ENCODE data around the gene BTBD18. TPM values are rescaled to one million over a fixed set of nuclear protein-coding genes. Genes with fewer than 3 reads are reported as not detected.
A peak's percentile ranks its signal among the peaks of the same experiment; 100 is the strongest.

Gene BTBD18
- total and polyA plus RNA-seq, 10 of the 15 experiments (the other 5 are each of a cell fraction or from before 2014, with no cell fraction given) = 0.05 to 0.58 (median 0.19) TPM; not detected in 6

DNA sequence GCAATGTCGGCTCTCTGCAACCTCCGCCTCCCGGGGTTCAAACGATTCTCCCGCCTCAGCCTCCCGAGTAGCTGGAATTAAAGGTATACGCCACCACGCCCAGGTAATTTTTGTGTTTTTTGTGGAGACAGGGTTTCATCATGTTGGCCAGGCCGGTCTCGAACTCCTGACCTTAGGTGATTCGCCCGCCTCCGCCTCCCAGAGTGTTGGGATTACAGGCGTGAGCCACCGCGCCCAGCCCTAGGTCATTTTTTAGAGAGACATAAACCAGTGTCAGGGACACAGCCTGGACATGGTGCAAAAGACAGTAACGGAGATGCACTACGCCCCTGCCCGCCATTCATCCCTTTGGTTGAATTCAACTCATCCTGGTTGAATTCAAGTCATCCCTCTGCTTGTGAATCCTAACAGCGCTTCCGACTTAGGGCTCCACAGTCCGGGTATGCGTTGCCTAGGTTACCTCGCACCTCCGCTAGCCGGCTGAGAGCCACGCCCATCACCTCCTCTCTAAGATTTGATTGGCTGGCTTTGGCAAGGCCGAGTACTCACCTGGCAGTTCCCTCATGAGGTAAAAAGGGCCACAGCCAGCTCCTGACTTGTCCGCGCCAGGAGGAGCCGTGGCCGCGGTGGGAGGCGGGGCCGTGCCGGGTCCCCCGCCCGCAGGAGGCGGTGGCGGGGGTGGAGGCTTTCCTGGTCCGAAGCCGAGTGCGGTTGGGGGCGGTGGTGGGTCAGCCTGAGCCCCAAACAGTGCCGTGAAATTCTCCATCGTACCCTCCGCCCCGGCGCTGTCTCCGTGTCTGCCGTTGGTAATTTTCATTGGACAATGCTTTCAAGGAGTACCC, 40.0 kb downstream of the BTBD18 start, which contains the start of gene MED19:
MED19 (minus strand) TSS at position 802 of the 842 bp plus-strand sequence; CDS start at position 766, 36 bp downstream.
- ChIA-PET SMC1A (ENCODE audit: uncharacterized antibody, unreplicated experiment) (interaction anchor here (1.0 to 3.5 kb wide), 5 partner anchors 12 to 89 kb away, joined by 3 to 18 read pairs (median 4); no protein-coding TSS in a partner anchor), CTCF (interaction anchor here (0.6 to 1.4 kb wide), 9 partner anchors 40 to 811 kb away, joined by 3 to 6 read pairs (median 3); partner anchors contain the start of genes BTBD18 and UBE2L6), RAD21 (ENCODE audit: unreplicated experiment) (interaction anchor here (0.7 to 4.0 kb wide), 6 partner anchors 18 to 144 kb away, joined by 3 to 25 read pairs (median 3); partner anchors contain the start of genes SELENOH and UBE2L6), POLR2A (interaction anchor here (0.6 to 1.5 kb wide), 6 partner anchors 9 to 196 kb away, joined by 3 to 6 read pairs (median 4); partner anchors contain the start of genes SELENOH and SLC43A1)
- ATAC-seq (peak; percentile 70), DNase-seq (ENCODE audit: low read depth, low spot score) (peak; percentile 48), FAIRE-seq (no peak)
- peaks cover 49% of the 10 kb centered on the region for H3K79me2 ChIP-seq (ENCODE audit: control insufficient read depth, insufficient read depth, low read length)
- 15% methylated on average over 50 of the region's 51 CpGs for WGBS (ENCODE audit: insufficient coverage, insufficient replicate concordance, low lambda C conversion rate, missing lambda C conversion rate)
- H3K27me3 ChIP-seq (replicated peaks in 1 of 2; ENCODE audit: control insufficient read depth in 2 of 2, insufficient read depth in 2 of 2, low read length in 1 of 2) = no peaks in the 10 kb centered on the region
- in situ Hi-C loops (cut with MboI) (no loop called here), intact Hi-C loops (cut with micrococcal nuclease; ENCODE audit: unreplicated experiment) (loop anchor here (1.0 to 5.0 kb wide), 3 partner anchors 30 to 144 kb away; partner anchors contain the start of genes SELENOH and UBE2L6)
- peak within 1 kb of the TSS; percentile 86 for H3K27ac ChIP-seq (ENCODE audit: control insufficient read depth, insufficient read depth)
- H3K9me3 ChIP-seq (replicated peaks; ENCODE audit: control insufficient read depth, insufficient read depth, low read length) = no peaks in the 10 kb centered on the region
- H2AFZ ChIP-seq (ENCODE audit: control insufficient read depth, low read depth, low read length) = peak within 1 kb of the TSS; percentile 85
- H3K36me3 ChIP-seq (ENCODE audit: control insufficient read depth in 2 of 2, insufficient read depth in 2 of 2, low read length in 1 of 2) = no peaks in the 10 kb centered on the region
- H4K20me1 ChIP-seq (ENCODE audit: control insufficient read depth, insufficient read depth) = no peaks in the 10 kb centered on the region
- peak within 1 kb of the TSS; percentile 97 for H3K4me3 ChIP-seq
- peak within 1 kb of the TSS; percentile 91 for H3K4me2 ChIP-seq (ENCODE audit: control insufficient read depth, insufficient read depth)
- TSS peak; percentile 88 for BruUV-seq (replicated peaks)
- peak within 1 kb of the TSS; percentile 91 for H3K9ac ChIP-seq (ENCODE audit: control insufficient read depth, insufficient read depth, low read length)
- peaks cover 4% of the 10 kb centered on the region for H3K4me1 ChIP-seq (ENCODE audit: control insufficient read depth, insufficient read depth, low read length)
- TF ChIP-seq RB1 (IDR thresholded peaks at IDR 0.05; ENCODE audit: borderline replicate concordance) (peak; percentile 71; the same call in 1 of the 2 replicates), FOXK2 (IDR thresholded peaks at IDR 0.05) (no peak; the same call in 1 of the 2 replicates), DPF2 (IDR thresholded peaks at IDR 0.05) (no peak; the same call in 1 of the 2 replicates), SMAD1 (IDR thresholded peaks at IDR 0.05; ENCODE audit: low read depth, partially characterized antibody) (no peak), ZNF24 (IDR thresholded peaks at IDR 0.05) (no peak), KDM1A (IDR thresholded peaks at IDR 0.05; ENCODE audit: borderline replicate concordance) (no peak), SUPT20H (IDR thresholded peaks at IDR 0.05; ENCODE audit: borderline replicate concordance, control insufficient read depth, low read depth, low read length) (no peak), EED (IDR thresholded peaks at IDR 0.05; ENCODE audit: low read depth) (no peak), BCL11A (IDR thresholded peaks at IDR 0.05; ENCODE audit: low read depth, low read length) (no peak), HCFC1 (IDR thresholded peaks at IDR 0.05; ENCODE audit: low read length) (no peak), SMARCA5 (IDR thresholded peaks at IDR 0.05) (peak; percentile 75)
- TF ChIP-seq, protein P1, sequence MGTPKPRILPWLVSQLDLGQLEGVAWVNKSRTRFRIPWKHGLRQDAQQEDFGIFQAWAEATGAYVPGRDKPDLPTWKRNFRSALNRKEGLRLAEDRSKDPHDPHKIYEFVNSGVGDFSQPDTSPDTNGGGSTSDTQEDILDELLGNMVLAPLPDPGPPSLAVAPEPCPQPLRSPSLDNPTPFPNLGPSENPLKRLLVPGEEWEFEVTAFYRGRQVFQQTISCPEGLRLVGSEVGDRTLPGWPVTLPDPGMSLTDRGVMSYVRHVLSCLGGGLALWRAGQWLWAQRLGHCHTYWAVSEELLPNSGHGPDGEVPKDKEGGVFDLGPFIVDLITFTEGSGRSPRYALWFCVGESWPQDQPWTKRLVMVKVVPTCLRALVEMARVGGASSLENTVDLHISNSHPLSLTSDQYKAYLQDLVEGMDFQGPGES (IDR thresholded peaks at IDR 0.05) = no peak
- TF ChIP-seq, protein P2, sequence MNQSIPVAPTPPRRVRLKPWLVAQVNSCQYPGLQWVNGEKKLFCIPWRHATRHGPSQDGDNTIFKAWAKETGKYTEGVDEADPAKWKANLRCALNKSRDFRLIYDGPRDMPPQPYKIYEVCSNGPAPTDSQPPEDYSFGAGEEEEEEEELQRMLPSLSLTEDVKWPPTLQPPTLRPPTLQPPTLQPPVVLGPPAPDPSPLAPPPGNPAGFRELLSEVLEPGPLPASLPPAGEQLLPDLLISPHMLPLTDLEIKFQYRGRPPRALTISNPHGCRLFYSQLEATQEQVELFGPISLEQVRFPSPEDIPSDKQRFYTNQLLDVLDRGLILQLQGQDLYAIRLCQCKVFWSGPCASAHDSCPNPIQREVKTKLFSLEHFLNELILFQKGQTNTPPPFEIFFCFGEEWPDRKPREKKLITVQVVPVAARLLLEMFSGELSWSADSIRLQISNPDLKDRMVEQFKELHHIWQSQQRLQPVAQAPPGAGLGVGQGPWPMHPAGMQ (IDR thresholded peaks at IDR 0.05; ENCODE audit: borderline replicate concordance) = no peak
- TF ChIP-seq, protein P3, sequence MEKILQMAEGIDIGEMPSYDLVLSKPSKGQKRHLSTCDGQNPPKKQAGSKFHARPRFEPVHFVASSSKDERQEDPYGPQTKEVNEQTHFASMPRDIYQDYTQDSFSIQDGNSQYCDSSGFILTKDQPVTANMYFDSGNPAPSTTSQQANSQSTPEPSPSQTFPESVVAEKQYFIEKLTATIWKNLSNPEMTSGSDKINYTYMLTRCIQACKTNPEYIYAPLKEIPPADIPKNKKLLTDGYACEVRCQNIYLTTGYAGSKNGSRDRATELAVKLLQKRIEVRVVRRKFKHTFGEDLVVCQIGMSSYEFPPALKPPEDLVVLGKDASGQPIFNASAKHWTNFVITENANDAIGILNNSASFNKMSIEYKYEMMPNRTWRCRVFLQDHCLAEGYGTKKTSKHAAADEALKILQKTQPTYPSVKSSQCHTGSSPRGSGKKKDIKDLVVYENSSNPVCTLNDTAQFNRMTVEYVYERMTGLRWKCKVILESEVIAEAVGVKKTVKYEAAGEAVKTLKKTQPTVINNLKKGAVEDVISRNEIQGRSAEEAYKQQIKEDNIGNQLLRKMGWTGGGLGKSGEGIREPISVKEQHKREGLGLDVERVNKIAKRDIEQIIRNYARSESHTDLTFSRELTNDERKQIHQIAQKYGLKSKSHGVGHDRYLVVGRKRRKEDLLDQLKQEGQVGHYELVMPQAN (conservative IDR thresholded peaks at IDR 0.05) = peak; percentile 90
- TF ChIP-seq, protein P4, sequence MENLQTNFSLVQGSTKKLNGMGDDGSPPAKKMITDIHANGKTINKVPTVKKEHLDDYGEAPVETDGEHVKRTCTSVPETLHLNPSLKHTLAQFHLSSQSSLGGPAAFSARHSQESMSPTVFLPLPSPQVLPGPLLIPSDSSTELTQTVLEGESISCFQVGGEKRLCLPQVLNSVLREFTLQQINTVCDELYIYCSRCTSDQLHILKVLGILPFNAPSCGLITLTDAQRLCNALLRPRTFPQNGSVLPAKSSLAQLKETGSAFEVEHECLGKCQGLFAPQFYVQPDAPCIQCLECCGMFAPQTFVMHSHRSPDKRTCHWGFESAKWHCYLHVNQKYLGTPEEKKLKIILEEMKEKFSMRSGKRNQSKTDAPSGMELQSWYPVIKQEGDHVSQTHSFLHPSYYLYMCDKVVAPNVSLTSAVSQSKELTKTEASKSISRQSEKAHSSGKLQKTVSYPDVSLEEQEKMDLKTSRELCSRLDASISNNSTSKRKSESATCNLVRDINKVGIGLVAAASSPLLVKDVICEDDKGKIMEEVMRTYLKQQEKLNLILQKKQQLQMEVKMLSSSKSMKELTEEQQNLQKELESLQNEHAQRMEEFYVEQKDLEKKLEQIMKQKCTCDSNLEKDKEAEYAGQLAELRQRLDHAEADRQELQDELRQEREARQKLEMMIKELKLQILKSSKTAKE (IDR thresholded peaks at IDR 0.05; ENCODE audit: low read depth, poor library complexity, severe bottlenecking) = no peak
